Measurements from ENCODE around the gene ZNF530. TPM values are rescaled to one million over a fixed set of nuclear protein-coding genes. Genes with fewer than 3 reads are reported as not detected.

ZNF530 gene
- polyA plus RNA-seq, 3 donors: 0.72 to 1.3 (median 0.84) TPM

DNA sequence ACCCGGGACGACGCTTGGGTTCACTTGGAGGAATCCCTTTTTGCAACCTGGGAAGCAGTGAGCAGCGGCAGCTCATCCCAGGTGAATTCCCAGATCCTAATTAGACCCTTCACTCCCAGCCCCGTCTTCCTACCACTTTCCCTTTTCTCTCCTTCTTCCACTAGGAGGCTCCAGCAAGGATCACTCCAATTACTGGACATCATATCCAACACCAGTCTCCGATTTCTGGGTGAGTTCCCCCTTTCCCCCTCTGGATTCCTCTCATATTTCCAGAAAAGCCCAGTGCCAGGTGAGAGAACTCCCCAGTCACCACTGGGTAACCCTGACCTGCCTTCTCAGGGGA is 51.9 kb downstream of the ZNF530 start:
- H3K27ac Mint-ChIP-seq: no peak overlapping the region
- DNase-seq: no peak
- H3K79me2 ChIP-seq (ENCODE audit: insufficient read depth, low read length): no peaks in the 10 kb centered on the region
- no peaks in the 10 kb centered on the region for H3K4me1 Mint-ChIP-seq
- H3K36me3 Mint-ChIP-seq: no peaks in the 10 kb centered on the region
- 69% methylated on average over 6 of the region's 6 CpGs for WGBS (ENCODE audit: insufficient coverage)
- H3K9me3 ChIP-seq (replicated peaks in 1 of 2; ENCODE audit: control insufficient read depth in 1 of 2, insufficient read depth in 1 of 2, low read length in 2 of 2): peaks cover 83 to 86% of the 10 kb centered on the region in 2 donors
- no peak overlapping the region for H3K4me3 ChIP-seq (replicated peaks in 1 of 3; ENCODE audit: low read depth in 2 of 3, low read length in 3 of 3)
- no peaks in the 10 kb centered on the region for H3K36me3 ChIP-seq (replicated peaks in 1 of 2; ENCODE audit: control insufficient read depth in 1 of 2, insufficient read depth in 2 of 2, low read length in 2 of 2)
- no peak overlapping the region for H2AFZ ChIP-seq (ENCODE audit: insufficient read depth, low read depth, low read length, poor library complexity, severe bottlenecking)
- intact Hi-C loops (cut with micrococcal nuclease): no loop called here
- H4K20me1 ChIP-seq (ENCODE audit: insufficient read depth, low read length): no peaks in the 10 kb centered on the region
- H3K27me3 Mint-ChIP-seq (ENCODE audit: low read depth in 3 of 3): peaks cover 0 to under 1% (median 0%) of the 10 kb centered on the region in 3 donors
- peaks cover 56 to 93% (median 77%) of the 10 kb centered on the region in 7 donors for H3K9me3 Mint-ChIP-seq
- no peaks in the 10 kb centered on the region for H3K4me1 ChIP-seq (ENCODE audit: control insufficient read depth in 1 of 2, insufficient read depth in 2 of 2, low read length in 2 of 2)
- no peak overlapping the region for H3K4me3 Mint-ChIP-seq
- no peak overlapping the region for H3K9ac ChIP-seq (ENCODE audit: insufficient read depth, low read length, poor library complexity, severe bottlenecking)
- TF ChIP-seq CTCF (IDR thresholded peaks at IDR 0.05): no peak
- no peak overlapping the region for H3K27ac ChIP-seq (ENCODE audit: low read depth in 1 of 2, low read length in 2 of 2)
- no peak overlapping the region for H3K4me2 ChIP-seq (replicated peaks; ENCODE audit: extremely low read depth, low read length, poor library complexity, severe bottlenecking)
- no peaks in the 10 kb centered on the region for H3K27me3 ChIP-seq (ENCODE audit: control insufficient read depth in 2 of 2, insufficient read depth in 2 of 2, low read length in 2 of 2)

- H3K27ac Mint-ChIP-seq: no peak overlapping the region
- no peaks in the 10 kb centered on the region for H3K4me1 ChIP-seq (ENCODE audit: control insufficient read depth in 1 of 2, insufficient read depth in 2 of 2, low read length in 2 of 2)
- no peaks in the 10 kb centered on the region for H4K20me1 ChIP-seq (ENCODE audit: insufficient read depth, low read length)
- H2AFZ ChIP-seq (ENCODE audit: insufficient read depth, low read depth, low read length, poor library complexity, severe bottlenecking): no peak overlapping the region
- H3K9me3 ChIP-seq (replicated peaks in 1 of 2; ENCODE audit: control insufficient read depth in 1 of 2, insufficient read depth in 1 of 2, low read length in 2 of 2): peaks cover 68 to 71% of the 10 kb centered on the region in 2 donors
- no peak overlapping the region for H3K4me2 ChIP-seq (replicated peaks; ENCODE audit: extremely low read depth, low read length, poor library complexity, severe bottlenecking)
- H3K36me3 ChIP-seq (replicated peaks in 1 of 2; ENCODE audit: control insufficient read depth in 1 of 2, insufficient read depth in 2 of 2, low read length in 2 of 2): no peaks in the 10 kb centered on the region
- H3K9ac ChIP-seq (ENCODE audit: insufficient read depth, low read length, poor library complexity, severe bottlenecking): no peak overlapping the region
- H3K9me3 Mint-ChIP-seq: peaks cover 51 to 83% (median 67%) of the 10 kb centered on the region in 7 donors
- H3K27me3 Mint-ChIP-seq (ENCODE audit: low read depth in 3 of 3): peaks cover 0 to 3% (median 2%) of the 10 kb centered on the region in 3 donors
- WGBS (ENCODE audit: insufficient coverage): 100% methylated on average over 1 of the region's 2 CpGs
- no peak for DNase-seq
- intact Hi-C loops (cut with micrococcal nuclease): no loop called here
- no peaks in the 10 kb centered on the region for H3K36me3 Mint-ChIP-seq
- H3K79me2 ChIP-seq (ENCODE audit: insufficient read depth, low read length): no peaks in the 10 kb centered on the region
- no peaks in the 10 kb centered on the region for H3K4me1 Mint-ChIP-seq
- TF ChIP-seq CTCF (IDR thresholded peaks at IDR 0.05): no peak
- H3K27me3 ChIP-seq (ENCODE audit: control insufficient read depth in 2 of 2, insufficient read depth in 2 of 2, low read length in 2 of 2): no peaks in the 10 kb centered on the region
- no peak overlapping the region for H3K4me3 Mint-ChIP-seq
- H3K4me3 ChIP-seq (replicated peaks in 1 of 3; ENCODE audit: low read depth in 2 of 3, low read length in 3 of 3): no peak overlapping the region
- no peak overlapping the region for H3K27ac ChIP-seq (ENCODE audit: low read depth in 1 of 2, low read length in 2 of 2)
Measured at GRCh38 chr19:57653689-57654088, 54.0 kb downstream of the ZNF530 start.

All from CD14-positive monocyte (primary cell).